RWPE1 (cell line): ENCODE measurements around the gene CDK6.

Experiments used
- CTCF ChIA-PET: fragments of 350-600 bp; sonication (Branson Sonifier 250); formaldehyde crosslinking; extraction: SDS; loops from one replicate; lab custom pipeline; 2021; lab: Yijun Ruan, JAX
- POLR2A ChIA-PET: fragments of 400-600 bp; formaldehyde crosslinking; extraction: SDS; loops from one replicate; lab custom pipeline; 2020; ENCODE audit warnings: antibody characterized with exemption; ENCODE audit not compliant: low non-redundant PET; lab: Yijun Ruan, JAX
- DNase-seq: peaks from one replicate; pipeline ENCODE4 v3.0.0; 2012; ENCODE audit warnings: low spot score
- H3K27ac ChIP-seq: fragments of 450-650 bp; 2 replicates; pipeline ENCODE4 v1.5.1; 2017
- CTCF ChIP-seq: fragments of 450-650 bp; conservative IDR thresholded peaks from 2 replicates; pipeline ENCODE4 v1.5.1; 2017; ENCODE audit warnings: low read depth, mild to moderate bottlenecking

The CDK6 gene

GRCh38 chr7:92773808-92774207, 62.6 kb downstream of the CDK6 start:
- TF ChIP-seq CTCF = no peak
- CTCF ChIA-PET = no interaction called here
- POLR2A ChIA-PET = no interaction called here
- no peak for DNase-seq
- H3K27ac ChIP-seq = no peak overlapping the region

- ChIA-PET CTCF (no interaction called here), POLR2A (no interaction called here)
- no peak for DNase-seq
- no peak for TF ChIP-seq CTCF
- no peak overlapping the region for H3K27ac ChIP-seq
These were observed 66.5 kb downstream of the CDK6 start for GRCh38 chr7:92769844-92770243.

GRCh38 chr7:92769394-92769699, 67.0 kb downstream of the CDK6 start:
- DNase-seq = no peak
- TF ChIP-seq CTCF = no peak
- CTCF ChIA-PET = interaction anchor here (0.6 kb wide), 1 partner anchor 213 kb away, joined by 3 read pairs; no protein-coding TSS in a partner anchor
- POLR2A ChIA-PET = no interaction called here
- no peak overlapping the region for H3K27ac ChIP-seq

GRCh38 chr7:92768501-92769393, 67.6 kb downstream of the CDK6 start:
- POLR2A ChIA-PET = no interaction called here
- CTCF ChIA-PET = interaction anchor here (0.6 to 3.3 kb wide), 2 partner anchors 64 to 213 kb away, joined by 3 to 18 read pairs; no protein-coding TSS in a partner anchor
- TF ChIP-seq CTCF = no peak
- DNase-seq = no peak
- no peak overlapping the region for H3K27ac ChIP-seq

- ChIA-PET CTCF (interaction anchor here (0.6 to 3.3 kb wide), 3 partner anchors 34 to 97 kb away, joined by 3 to 18 read pairs (median 4); no protein-coding TSS in a partner anchor), POLR2A (no interaction called here)
- no peak overlapping the region for H3K27ac ChIP-seq
- DNase-seq = no peak
- TF ChIP-seq CTCF = no peak
These were observed 68.9 kb downstream of the CDK6 start for GRCh38 chr7:92767437-92767836.

- no peak overlapping the region for H3K27ac ChIP-seq
- no peak for TF ChIP-seq CTCF
- POLR2A ChIA-PET = no interaction called here
- DNase-seq = peak; percentile 49
- CTCF ChIA-PET = interaction anchor here (0.7 to 3.3 kb wide), 2 partner anchors 35 to 67 kb away, joined by 3 to 18 read pairs; no protein-coding TSS in a partner anchor
These were observed 69.8 kb downstream of the CDK6 start for GRCh38 chr7:92766461-92767003.
